IMR-90 (cell line): Measurements from ENCODE around the gene RNF217. TPM values are rescaled to one million over a fixed set of nuclear protein-coding genes. Genes with fewer than 3 reads are reported as not detected.

Experiments used
- ATAC-seq: fragments of 200-7000 bp; cut with Tn5 transposase; 2 replicates; pipeline ENCODE4 v1.9.1; 2020; ENCODE audit warnings: low read depth, mild to moderate bottlenecking, moderate library complexity
- BruUV-seq: library from RNA; stranded (reverse); fragments of 400-500 nt; replicated peaks from 2 replicates; lab custom pipeline; 2021; lab: Mats Ljungman, UMichigan
- CTCF ChIA-PET: fragments of 300-600 bp; formaldehyde crosslinking; extraction: SDS; loops from one replicate; lab custom pipeline; 2021; ENCODE audit warnings: antibody characterized with exemption; lab: Yijun Ruan, JAX
- POLR2A ChIA-PET: fragments of 300-600 bp; sonication (Branson Sonifier 250); formaldehyde crosslinking; loops from one replicate; lab custom pipeline; 2022; ENCODE audit warnings: antibody characterized with exemption; ENCODE audit not compliant: unreplicated experiment; lab: Charles Lee
- DNase-seq: peaks from one replicate; pipeline ENCODE4 v3.0.0; 2013
- H2AFZ ChIP-seq: replicated peaks from 2 replicates; pipeline ENCODE3; 2013; ENCODE audit warnings: low read length, mild to moderate bottlenecking; ENCODE audit not compliant: poor library complexity
- H2AK5ac ChIP-seq: 2 replicates; pipeline ENCODE4 v1.6.1; 2013; ENCODE audit warnings: low read depth, low read length, inconsistent platforms
- H2AK9ac ChIP-seq: replicated peaks from 2 replicates; pipeline ENCODE3; 2013; ENCODE audit warnings: mild to moderate bottlenecking, low read depth, low read length, moderate library complexity; ENCODE audit not compliant: poor library complexity
- H2BK120ac ChIP-seq: 2 replicates; pipeline ENCODE4 v1.6.1; 2013; ENCODE audit warnings: low read depth, low read length, inconsistent platforms
- H2BK15ac ChIP-seq: 3 replicates; pipeline ENCODE4 v1.6.1; 2013; ENCODE audit warnings: low read depth, low read length, inconsistent platforms
- H2BK20ac ChIP-seq: 2 replicates; pipeline ENCODE4 v1.6.1; 2013; ENCODE audit warnings: low read depth, mild to moderate bottlenecking, inconsistent platforms, low read length, moderate library complexity
- H2BK5ac ChIP-seq: 2 replicates; pipeline ENCODE4 v1.6.1; 2013; ENCODE audit warnings: mild to moderate bottlenecking, low read depth, low read length, inconsistent platforms; ENCODE audit not compliant: poor library complexity, severe bottlenecking
- H3K14ac ChIP-seq: replicated peaks from 2 replicates; pipeline ENCODE4 v1.6.1; 2013; ENCODE audit warnings: low read depth, low read length, inconsistent platforms
- H3K18ac ChIP-seq: 2 replicates; pipeline ENCODE4 v1.6.1; 2013; ENCODE audit warnings: low read depth, low read length, control low read depth
- H3K23ac ChIP-seq: 2 replicates; pipeline ENCODE4 v1.6.1; 2013; ENCODE audit warnings: low read depth, low read length, inconsistent platforms
- H3K27ac ChIP-seq: 2 replicates; pipeline ENCODE4 v1.5.1; 2013; ENCODE audit warnings: mild to moderate bottlenecking, control low read depth, low read length; ENCODE audit not compliant: insufficient read depth
- H3K27me3 ChIP-seq: 2 replicates; pipeline ENCODE4 v1.6.1; 2013; ENCODE audit warnings: low read length; ENCODE audit not compliant: control insufficient read depth, insufficient read depth
- H3K36me3 ChIP-seq: 2 replicates; pipeline ENCODE4 v1.6.1; 2013; ENCODE audit warnings: low read length, mixed read lengths; ENCODE audit not compliant: control insufficient read depth, insufficient read depth
- H3K4ac ChIP-seq: 2 replicates; pipeline ENCODE4 v1.6.1; 2013; ENCODE audit warnings: low read depth, low read length, inconsistent platforms
- H3K4me1 ChIP-seq: 2 replicates; pipeline ENCODE4 v1.6.1; 2013; ENCODE audit warnings: low read length, mixed read lengths; ENCODE audit not compliant: control insufficient read depth, insufficient read depth
- H3K4me2 ChIP-seq: 2 replicates; pipeline ENCODE4 v1.6.1; 2013; ENCODE audit warnings: low read depth, mild to moderate bottlenecking, control low read depth, low read length, moderate library complexity
- H3K4me3 ChIP-seq: 2 replicates; pipeline ENCODE4 v1.5.1; 2013; ENCODE audit warnings: low read depth, mild to moderate bottlenecking, control low read depth, low read length, moderate library complexity; ENCODE audit not compliant: insufficient read depth
- H3K56ac ChIP-seq: 2 replicates; pipeline ENCODE4 v1.6.1; 2013; ENCODE audit warnings: low read length, inconsistent platforms; ENCODE audit not compliant: insufficient read depth; ENCODE audit errors: extremely low read depth
- H3K79me1 ChIP-seq, 2 experiments: 2 replicates each; pipeline ENCODE4 v1.6.1; 2013; ENCODE audit warnings: low read length in 2 of 2, inconsistent platforms in 1 of 2, low read depth in 1 of 2
- H3K9ac ChIP-seq: 2 replicates; pipeline ENCODE4 v1.6.1; 2013; ENCODE audit warnings: low read depth, low read length, control low read depth
- H3K9me1 ChIP-seq: 2 replicates; pipeline ENCODE4 v1.6.1; 2013; ENCODE audit warnings: low read length, inconsistent platforms; ENCODE audit not compliant: insufficient read depth
- H3K9me3 ChIP-seq: 2 replicates; pipeline ENCODE4 v1.6.1; 2013; ENCODE audit warnings: low read length; ENCODE audit not compliant: control insufficient read depth, insufficient read depth
- H4K20me1 ChIP-seq: 2 replicates; pipeline ENCODE4 v1.6.1; 2013; ENCODE audit warnings: low read length, inconsistent platforms; ENCODE audit not compliant: insufficient read depth
- H4K5ac ChIP-seq: 2 replicates; pipeline ENCODE4 v1.6.1; 2013; ENCODE audit warnings: mild to moderate bottlenecking, low read depth, low read length, control low read depth
- H4K8ac ChIP-seq, 2 experiments: 2 replicates each; pipeline ENCODE4 v1.6.1; 2013; ENCODE audit warnings: low read depth in 2 of 2, low read length in 2 of 2, control low read depth in 1 of 2, inconsistent platforms in 1 of 2
- H4K91ac ChIP-seq: 2 replicates; pipeline ENCODE4 v1.6.1; 2013; ENCODE audit warnings: low read depth, low read length, inconsistent platforms; ENCODE audit not compliant: insufficient read depth
- MXI1 ChIP-seq: IDR thresholded peaks from 2 replicates; pipeline ENCODE4 v1.6.1; 2012; ENCODE audit warnings: low read depth, mild to moderate bottlenecking, low read length, moderate library complexity, borderline replicate concordance
- WGBS, 2 experiments: methylation state at CpG; one replicate each; pipeline versions ENCODE4 v1.1.5 to v1.1.7; 2013; ENCODE audit warnings: missing lambda C conversion rate in 2 of 2; ENCODE audit not compliant: insufficient read length in 1 of 2; ENCODE audit errors: extremely low coverage in 2 of 2; 5-methylcytosine and 5-hydroxymethylcytosine counted together
- dilution Hi-C: fragments of 300-500 bp; cut with HindIII; formaldehyde crosslinking; loops from one replicate; pipeline ENCODE4 v1.14.3; 2018; ENCODE audit warnings: low sequenced_read_pairs; ENCODE audit not compliant: unreplicated experiment
- in situ Hi-C: fragments of 300-500 bp; cut with MboI; formaldehyde crosslinking; loops from 3 replicates; pipeline ENCODE4 v1.14.3; 2019; ENCODE audit warnings: low sequenced_read_pairs, inconsistent platforms, mixed read lengths
- intact Hi-C: fragments of 100-400 bp; cut with micrococcal nuclease; formaldehyde crosslinking; loops from 2 replicates; pipeline ENCODE4 v1.10.0; 2022
- polyA plus RNA-seq, 3 experiments: library from polyadenylated mRNA; depleted of rRNA; stranded (reverse); fragments of >200 nt; gene quantifications; 2 replicates each; pipeline ENCODE4 v1.2.3, GENCODE V29; 2012; ENCODE audit warnings: low replicate concordance in 1 of 3
- total RNA-seq: library from RNA; depleted of rRNA; stranded (reverse); fragments of >200 nt; gene quantifications from 2 replicates; pipeline ENCODE4 v1.2.3, GENCODE V29; 2012

RNF217 gene
- total and polyA plus RNA-seq, 2 of the 4 experiments (the other 2 are of a cell fraction), result 11.7 to 20.4 TPM

DNA sequence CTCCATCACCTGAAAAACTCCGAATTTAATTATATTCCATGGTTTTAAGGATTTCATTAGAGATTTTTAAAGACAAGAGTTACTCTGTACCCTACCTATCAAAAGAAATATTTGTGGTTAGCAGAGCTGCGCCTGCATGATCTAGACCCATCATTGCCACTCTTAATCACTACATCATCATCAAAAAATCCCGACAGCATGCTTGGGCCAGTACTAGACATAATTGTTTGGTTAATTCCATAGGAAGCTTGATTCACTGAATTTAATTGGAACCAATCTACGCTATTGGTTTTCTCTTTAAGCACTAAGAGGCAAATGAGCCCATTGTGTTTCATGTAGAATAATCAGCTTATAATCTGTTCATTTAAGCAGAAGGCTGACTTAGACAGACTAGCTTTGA is 33.4 kb upstream of the RNF217 start:
- POLR2A ChIA-PET, result no interaction called here
- Histone ChIP-seq H3K4ac (no peak overlapping the region), H2BK120ac (no peak overlapping the region), H3K4me3 (no peak overlapping the region), H3K36me3 (peaks cover 18% of the 10 kb centered on the region), H2BK15ac (no peak overlapping the region), H3K9me3 (no peaks in the 10 kb centered on the region), H3K23ac (no peak overlapping the region), H3K9ac (no peak overlapping the region), H4K91ac (no peak overlapping the region), H2BK5ac (no peak overlapping the region), H3K4me1 (no peaks in the 10 kb centered on the region), H3K14ac (no peak overlapping the region), H2AFZ (no peak overlapping the region), H3K4me2 (no peak overlapping the region), H4K20me1 (no peaks in the 10 kb centered on the region), H4K5ac (no peak overlapping the region), H3K27ac (no peak overlapping the region), H3K79me1 (no peaks in the 10 kb centered on the region), H3K18ac (no peak overlapping the region), H2AK5ac (no peak overlapping the region), H3K9me1 (no peaks in the 10 kb centered on the region), H3K27me3 (no peaks in the 10 kb centered on the region), H4K8ac (no peak overlapping the region), H2AK9ac (no peak overlapping the region), H3K56ac (no peak overlapping the region), H2BK20ac (no peak overlapping the region)
- no CpG with 5 or more reads among the region's 4 CpGs for WGBS, 2 experiments
- intact Hi-C loops (no loop called here), in situ Hi-C loops (no loop called here), dilution Hi-C loops (no loop called here)
- no TSS peak for BruUV-seq
- no peak for ATAC-seq
- no peak for TF ChIP-seq MXI1
- CTCF ChIA-PET, result interaction anchor here (1.1 to 1.2 kb wide), 2 partner anchors 31 to 185 kb away, joined by 3 to 6 read pairs; no protein-coding TSS in a partner anchor
- no peak for DNase-seq
